Progenitor cell of endocrine pancreas (in vitro differentiated cells): ENCODE measurements around the gene MEGF6. TPM values are rescaled to one million over a fixed set of nuclear protein-coding genes. Genes with fewer than 3 reads are reported as not detected.

ENCODE experiments used
- DNase-seq: peaks from one replicate; pipeline ENCODE4 v3.0.0; 2021; ENCODE audit warnings: low spot score; ENCODE audit not compliant: unreplicated experiment
- H3K27ac Mint-ChIP-seq: 2 replicates; pipeline ENCODE4 v1.8.0; 2021; ENCODE audit warnings: mild to moderate bottlenecking, moderate library complexity, mixed read lengths
- H3K27me3 Mint-ChIP-seq: 2 replicates; pipeline ENCODE4 v1.8.0; 2021; ENCODE audit warnings: mixed read lengths
- H3K36me3 Mint-ChIP-seq: 2 replicates; pipeline ENCODE4 v1.8.0; 2022; ENCODE audit warnings: mixed read lengths; ENCODE audit not compliant: insufficient read depth
- H3K4me1 Mint-ChIP-seq: 2 replicates; pipeline ENCODE4 v1.8.0; 2021; ENCODE audit warnings: low read depth, mixed read lengths
- H3K4me3 Mint-ChIP-seq: 2 replicates; pipeline ENCODE4 v1.8.0; 2021; ENCODE audit warnings: low read depth, mild to moderate bottlenecking, moderate library complexity, mixed read lengths
- H3K9me3 Mint-ChIP-seq: 2 replicates; pipeline ENCODE4 v1.8.0; 2021; ENCODE audit warnings: low read depth, mixed read lengths
- CTCF ChIP-seq: fragments of 200-600 bp; sonication (generic); IDR thresholded peaks from one replicate; pipeline ENCODE4 v1.5.0; 2021; ENCODE audit warnings: antibody characterized with exemption, mild to moderate bottlenecking; ENCODE audit not compliant: unreplicated experiment
- total RNA-seq: library from RNA; stranded (reverse); gene quantifications from 2 replicates; pipeline ENCODE4 v1.2.1, GENCODE V29; 2021

MEGF6 gene
- total RNA-seq, 1 donor from 2014 or later: 83.8 TPM

GRCh38 chr1:3597599-3597964 is 13.7 kb downstream of the MEGF6 start:
- Mint-ChIP-seq H3K4me1 (peaks cover 6% of the 10 kb centered on the region), H3K36me3 (peaks cover 2% of the 10 kb centered on the region), H3K27ac (no peak overlapping the region), H3K9me3 (no peaks in the 10 kb centered on the region), H3K4me3 (no peak overlapping the region), H3K27me3 (no peaks in the 10 kb centered on the region)
- TF ChIP-seq CTCF: no peak
- no peak for DNase-seq

GRCh38 chr1:3596663-3597598 is 14.4 kb downstream of the MEGF6 start:
- peaks cover 2% of the 10 kb centered on the region for H3K36me3 Mint-ChIP-seq
- no peak overlapping the region for H3K27ac Mint-ChIP-seq

GRCh38 chr1:3595949-3596348 is 15.4 kb downstream of the MEGF6 start:
- no peak for DNase-seq
- no peak for TF ChIP-seq CTCF
- H3K27ac Mint-ChIP-seq: no peak overlapping the region
- no peaks in the 10 kb centered on the region for H3K36me3 Mint-ChIP-seq
- H3K4me1 Mint-ChIP-seq: peaks cover 6% of the 10 kb centered on the region
- no peak overlapping the region for H3K4me3 Mint-ChIP-seq
- H3K9me3 Mint-ChIP-seq: no peaks in the 10 kb centered on the region
- H3K27me3 Mint-ChIP-seq: no peaks in the 10 kb centered on the region

More at GRCh38 chr1:3596663-3597598, 14.4 kb downstream of the MEGF6 start:
- no peaks in the 10 kb centered on the region for H3K9me3 Mint-ChIP-seq
- no peak for TF ChIP-seq CTCF
- H3K4me3 Mint-ChIP-seq: no peak overlapping the region
- peaks cover 6% of the 10 kb centered on the region for H3K4me1 Mint-ChIP-seq
- H3K27me3 Mint-ChIP-seq: no peaks in the 10 kb centered on the region
- DNase-seq: no peak

- Mint-ChIP-seq H3K27me3 (no peaks in the 10 kb centered on the region), H3K36me3 (no peaks in the 10 kb centered on the region), H3K27ac (no peak overlapping the region), H3K4me3 (no peak overlapping the region), H3K4me1 (peaks cover 6% of the 10 kb centered on the region), H3K9me3 (no peaks in the 10 kb centered on the region)
- TF ChIP-seq CTCF: no peak
- no peak for DNase-seq
Observed at GRCh38 chr1:3594706-3595377, 16.5 kb downstream of the MEGF6 start.

GRCh38 chr1:3593745-3594144 is 17.6 kb downstream of the MEGF6 start:
- no peaks in the 10 kb centered on the region for H3K9me3 Mint-ChIP-seq
- no peak overlapping the region for H3K4me3 Mint-ChIP-seq
- H3K27me3 Mint-ChIP-seq: no peaks in the 10 kb centered on the region
- no peak for DNase-seq
- no peaks in the 10 kb centered on the region for H3K36me3 Mint-ChIP-seq
- H3K27ac Mint-ChIP-seq: no peak overlapping the region
- peaks cover 6% of the 10 kb centered on the region for H3K4me1 Mint-ChIP-seq
- TF ChIP-seq CTCF: no peak
